ENCODE data around the gene RNASEL.

RNASEL gene

GRCh38 chr1:182608845-182609610 is 20.0 kb upstream of the RNASEL start:
- H3K9me3 ChIP-seq (ENCODE audit: control insufficient read depth, insufficient read depth, low read depth, low read length), result no peaks in the 10 kb centered on the region
- no peak overlapping the region for H3K27ac ChIP-seq (ENCODE audit: extremely low read depth, low read depth, low read length)
- TF ChIP-seq ZNF23 (tag by site-specific recombination; IDR thresholded peaks at IDR 0.05; ENCODE audit: borderline replicate concordance) (no peak), ZNF837 (tag by site-specific recombination; IDR thresholded peaks at IDR 0.05) (no peak), ZNF639 (tag by site-specific recombination; IDR thresholded peaks at IDR 0.05) (no peak), ELK4 (IDR thresholded peaks at IDR 0.05; ENCODE audit: borderline replicate concordance, low read depth, low read length) (no peak), KLF7 (tag by site-specific recombination; IDR thresholded peaks at IDR 0.05; ENCODE audit: borderline replicate concordance) (no peak), ZNF19 (tag by site-specific recombination; IDR thresholded peaks at IDR 0.05; ENCODE audit: low read depth) (no peak), ZNF645 (tag by site-specific recombination; IDR thresholded peaks at IDR 0.05) (no peak), ZNF214 (tag by site-specific recombination; IDR thresholded peaks at IDR 0.05; ENCODE audit: borderline replicate concordance) (no peak), ZBTB7A (tag by site-specific recombination; IDR thresholded peaks at IDR 0.05; ENCODE audit: low read depth) (no peak), ZNF10 (tag by site-specific recombination; IDR thresholded peaks at IDR 0.05) (no peak), ZNF544 (tag by site-specific recombination; IDR thresholded peaks at IDR 0.05) (no peak), FEZF1 (tag by site-specific recombination; IDR thresholded peaks at IDR 0.05) (no peak), ATF2 (tag by site-specific recombination; IDR thresholded peaks at IDR 0.05; ENCODE audit: low read depth) (peak; percentile 94), ZNF157 (tag by site-specific recombination; IDR thresholded peaks at IDR 0.05) (no peak), ZNF777 (tag by site-specific recombination; IDR thresholded peaks at IDR 0.05; ENCODE audit: borderline replicate concordance) (no peak), ZNF785 (tag by site-specific recombination; IDR thresholded peaks at IDR 0.05) (no peak), ZNF626 (tag by site-specific recombination; IDR thresholded peaks at IDR 0.05) (no peak), SETDB1 (IDR thresholded peaks at IDR 0.05; ENCODE audit: insufficient read length, low read length) (no peak), ZNF211 (tag by site-specific recombination; IDR thresholded peaks at IDR 0.05; ENCODE audit: low read depth) (no peak), ZNF561 (tag by site-specific recombination; IDR thresholded peaks at IDR 0.05; ENCODE audit: borderline replicate concordance) (no peak), ZBTB48 (tag by site-specific recombination; IDR thresholded peaks at IDR 0.05) (peak; percentile 51; the same call in 1 of the 2 replicates), ZNF362 (tag by site-specific recombination; IDR thresholded peaks at IDR 0.05) (no peak), MYNN (tag by site-specific recombination; IDR thresholded peaks at IDR 0.05; ENCODE audit: borderline replicate concordance) (no peak), ZNF629 (tag by site-specific recombination; IDR thresholded peaks at IDR 0.05) (peak; percentile 63; the same call in 1 of the 2 replicates), ZBTB8A (tag by site-specific recombination; IDR thresholded peaks at IDR 0.05) (no peak)
- no peaks in the 10 kb centered on the region for H3K36me3 ChIP-seq (ENCODE audit: control insufficient read depth in 2 of 2, insufficient read depth in 1 of 2, low read length in 2 of 2)
- H3K4me3 ChIP-seq (ENCODE audit: low read depth, low read length), result no peak overlapping the region
- H3K4me1 ChIP-seq (ENCODE audit: control insufficient read depth, insufficient read depth, low read length), result peaks cover 8% of the 10 kb centered on the region; the same call in 1 of the 2 replicates
- POLR2A ChIA-PET, result no interaction called here
- CTCF ChIA-PET, result interaction anchor here (1.0 to 1.4 kb wide), 4 partner anchors 13 to 524 kb away, joined by 3 to 6 read pairs (median 4); no protein-coding TSS in a partner anchor

Data from HEK293 (cell line).